ENCODE measurements around the gene TIMM44.

- TF ChIP-seq CTCF (IDR thresholded peaks at IDR 0.05; ENCODE audit: low read depth, low read length, missing input control) (no peak), NR2F2 (IDR thresholded peaks at IDR 0.05) (no peak)
Measured at GRCh38 chr19:7968008-7968795, 24.7 kb upstream of the TIMM44 start.
